Central memory CD4-positive, alpha-beta T cell (primary cell): ENCODE results near the gene KRTDAP.

ENCODE experiments used
- DNase-seq: peaks from one replicate; pipeline ENCODE4 v3.0.0; 2022

KRTDAP gene

DNA sequence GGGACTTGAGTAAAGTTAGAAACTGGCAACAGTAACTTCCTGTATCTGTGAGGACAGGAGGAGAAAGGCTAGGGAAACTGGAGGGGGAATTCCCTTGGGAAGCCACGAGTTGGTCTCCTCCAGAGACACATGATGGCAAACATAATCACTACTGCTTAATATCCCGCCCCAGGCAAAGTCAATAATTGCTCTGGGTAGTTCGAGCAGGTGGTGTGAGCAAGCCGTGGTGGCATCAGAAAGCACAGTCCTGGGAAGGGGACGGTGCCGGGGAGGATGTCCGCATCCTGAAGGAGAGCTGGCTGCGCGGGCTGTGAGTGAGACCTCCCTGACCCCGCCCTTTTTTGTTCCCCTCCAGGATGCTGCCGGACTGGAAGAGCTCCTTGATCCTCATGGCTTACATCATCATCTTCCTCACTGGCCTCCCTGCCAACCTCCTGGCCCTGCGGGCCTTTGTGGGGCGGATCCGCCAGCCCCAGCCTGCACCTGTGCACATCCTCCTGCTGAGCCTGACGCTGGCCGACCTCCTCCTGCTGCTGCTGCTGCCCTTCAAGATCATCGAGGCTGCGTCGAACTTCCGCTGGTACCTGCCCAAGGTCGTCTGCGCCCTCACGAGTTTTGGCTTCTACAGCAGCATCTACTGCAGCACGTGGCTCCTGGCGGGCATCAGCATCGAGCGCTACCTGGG is 40.8 kb downstream of the KRTDAP start:
- no peak for DNase-seq

DNA sequence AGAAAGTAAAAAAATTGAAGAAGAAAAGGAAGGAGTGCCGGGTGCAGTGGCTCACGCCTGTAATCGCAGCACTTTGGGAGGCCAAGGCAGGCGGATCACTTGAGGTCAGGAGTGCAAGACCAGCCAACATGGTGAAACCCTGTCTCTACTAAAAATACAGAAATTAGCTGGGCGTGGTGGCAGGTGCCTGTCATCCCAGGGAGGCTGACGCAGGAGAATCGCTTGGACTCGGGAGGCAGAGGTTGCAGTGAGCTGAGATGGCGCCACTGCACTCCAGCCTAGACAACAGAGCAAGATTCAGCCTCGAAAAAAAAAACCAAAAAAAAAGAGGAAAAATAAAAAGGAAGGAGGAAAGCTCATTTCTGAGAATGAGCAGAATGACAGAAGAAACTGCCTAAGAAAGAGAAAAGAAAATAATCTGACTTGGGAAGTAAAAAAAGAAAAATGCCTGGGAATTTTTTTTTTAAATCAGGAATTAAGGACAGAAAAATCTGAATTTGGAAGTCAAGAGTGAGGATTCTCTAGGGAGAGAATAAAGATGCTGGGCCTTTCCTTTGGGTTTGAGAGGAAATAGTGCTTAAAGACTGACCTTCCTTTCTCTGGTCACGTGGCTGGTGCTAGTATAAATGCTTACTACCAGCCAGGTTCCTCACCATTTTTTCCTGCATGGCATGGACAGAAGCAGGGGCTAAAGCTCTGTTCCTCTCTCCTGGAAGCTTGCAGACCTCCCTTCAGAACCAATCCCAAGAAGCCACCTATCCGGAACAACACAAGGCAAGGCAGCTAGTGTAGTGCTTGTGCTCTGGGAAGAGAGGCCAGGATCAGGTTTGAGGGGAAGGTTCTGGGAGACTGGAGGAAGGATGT is 42.4 kb downstream of the KRTDAP start, which contains the start of gene FFAR2:
FFAR2 (plus strand) TSS at position 652 of the 864 bp plus-strand sequence. CDS start 1,458 bp downstream, outside the sequence.
- DNase-seq: no peak

- peak; percentile 61 for DNase-seq
Observed at GRCh38 chr19:35445826-35446593, 44.3 kb downstream of the KRTDAP start.

DNA sequence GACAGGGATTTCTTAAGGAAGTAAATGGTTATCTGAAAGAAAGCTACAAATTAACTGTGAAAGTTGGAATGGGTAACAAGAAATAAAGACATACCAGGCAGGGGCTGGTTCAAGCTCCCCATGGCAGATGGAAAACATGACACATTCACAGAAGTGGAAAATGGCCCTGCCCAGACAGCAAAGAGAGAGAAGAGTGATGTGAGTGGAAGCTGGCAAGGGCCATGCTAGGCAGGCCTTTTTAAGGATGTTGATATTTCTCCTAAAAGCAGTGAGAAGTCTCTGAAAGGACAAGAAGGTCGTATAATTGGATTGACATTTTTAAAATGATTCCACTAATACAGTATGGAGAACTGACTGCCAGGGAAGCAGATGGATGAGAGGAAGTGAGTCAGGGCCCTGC is 45.5 kb downstream of the KRTDAP start:
- no peak for DNase-seq

DNA sequence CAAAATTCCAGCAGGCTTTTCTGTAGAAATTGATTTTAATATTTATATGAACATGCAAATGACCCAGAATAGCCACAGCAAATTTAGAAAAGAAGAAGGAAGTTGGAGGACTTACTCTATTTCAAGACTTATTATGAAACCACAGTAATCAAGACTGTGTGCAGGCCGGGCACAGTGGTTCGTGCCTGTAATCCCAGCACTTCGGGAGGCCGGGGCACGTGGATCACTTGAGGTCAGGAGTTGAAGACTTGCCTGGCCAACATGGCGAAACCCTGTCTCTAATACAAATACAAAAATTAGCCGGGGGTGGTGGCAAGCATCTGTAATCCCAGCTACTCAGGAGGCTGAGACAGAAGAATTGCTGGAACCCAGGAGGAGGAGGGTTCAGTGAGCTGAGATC is 48.2 kb downstream of the KRTDAP start:
- DNase-seq: no peak

GRCh38 chr19:35439921-35440320 is 50.3 kb downstream of the KRTDAP start:
- no peak for DNase-seq

GRCh38 chr19:35438527-35438926 is 51.7 kb downstream of the KRTDAP start:
- DNase-seq: no peak

GRCh38 chr19:35438096-35438495 is 52.2 kb downstream of the KRTDAP start:
- no peak for DNase-seq

DNA sequence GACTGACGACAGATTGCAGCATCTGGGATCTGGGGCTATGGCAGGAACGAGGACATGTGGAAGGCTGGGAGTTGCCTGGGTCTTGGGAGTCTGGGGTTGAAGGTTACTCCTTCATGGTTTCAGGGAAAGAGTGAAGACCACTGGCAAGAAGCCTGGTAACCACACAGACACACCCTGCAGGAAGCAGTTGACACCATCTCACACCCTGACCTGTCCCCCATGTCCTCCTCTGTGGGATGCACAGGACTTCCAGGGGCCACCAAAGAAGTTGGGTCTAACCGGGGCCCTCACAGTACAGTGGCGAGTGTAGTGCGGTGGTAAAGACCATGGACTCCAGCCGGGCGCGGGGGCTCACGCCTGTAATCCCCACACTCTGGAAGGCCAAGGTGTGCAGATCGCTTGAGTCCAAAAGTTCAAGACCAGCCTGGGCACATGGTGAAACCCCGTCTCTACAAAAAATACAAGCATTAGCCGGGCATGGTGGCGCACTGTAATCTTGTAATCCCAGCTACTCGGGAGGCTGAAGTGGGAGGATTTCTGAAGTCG is 52.8 kb downstream of the KRTDAP start:
- DNase-seq: no peak
